HFF-Myc (cell line): ENCODE data around the gene NT5DC3.

ENCODE experiments used
- DNase-seq: peaks from one replicate; pipeline ENCODE4 v3.0.0-alpha.2; 2011; ENCODE audit warnings: low read depth; ENCODE audit errors: extremely low read depth
- H3K4me3 ChIP-seq: replicated peaks from 2 replicates; pipeline ENCODE4 v1.5.1; 2011; ENCODE audit warnings: low read depth, mild to moderate bottlenecking, control low read depth, low read length
- TF ChIP-seq, protein P1 (sequence below): IDR thresholded peaks from 2 replicates; pipeline ENCODE4 v1.5.1; 2012; ENCODE audit warnings: mild to moderate bottlenecking, low read depth, low read length, control low read depth; ENCODE audit errors: missing control alignments

NT5DC3 gene

GRCh38 chr12:103778781-103779180 is 62.3 kb downstream of the NT5DC3 start:
- DNase-seq, result no peak
- H3K4me3 ChIP-seq, result no peak overlapping the region
- TF ChIP-seq, protein P1, sequence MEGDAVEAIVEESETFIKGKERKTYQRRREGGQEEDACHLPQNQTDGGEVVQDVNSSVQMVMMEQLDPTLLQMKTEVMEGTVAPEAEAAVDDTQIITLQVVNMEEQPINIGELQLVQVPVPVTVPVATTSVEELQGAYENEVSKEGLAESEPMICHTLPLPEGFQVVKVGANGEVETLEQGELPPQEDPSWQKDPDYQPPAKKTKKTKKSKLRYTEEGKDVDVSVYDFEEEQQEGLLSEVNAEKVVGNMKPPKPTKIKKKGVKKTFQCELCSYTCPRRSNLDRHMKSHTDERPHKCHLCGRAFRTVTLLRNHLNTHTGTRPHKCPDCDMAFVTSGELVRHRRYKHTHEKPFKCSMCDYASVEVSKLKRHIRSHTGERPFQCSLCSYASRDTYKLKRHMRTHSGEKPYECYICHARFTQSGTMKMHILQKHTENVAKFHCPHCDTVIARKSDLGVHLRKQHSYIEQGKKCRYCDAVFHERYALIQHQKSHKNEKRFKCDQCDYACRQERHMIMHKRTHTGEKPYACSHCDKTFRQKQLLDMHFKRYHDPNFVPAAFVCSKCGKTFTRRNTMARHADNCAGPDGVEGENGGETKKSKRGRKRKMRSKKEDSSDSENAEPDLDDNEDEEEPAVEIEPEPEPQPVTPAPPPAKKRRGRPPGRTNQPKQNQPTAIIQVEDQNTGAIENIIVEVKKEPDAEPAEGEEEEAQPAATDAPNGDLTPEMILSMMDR, result no peak

GRCh38 chr12:103774977-103775560 is 66.0 kb downstream of the NT5DC3 start:
- DNase-seq, result no peak
- no peak overlapping the region for H3K4me3 ChIP-seq
- TF ChIP-seq, protein P1, result no peak

DNA sequence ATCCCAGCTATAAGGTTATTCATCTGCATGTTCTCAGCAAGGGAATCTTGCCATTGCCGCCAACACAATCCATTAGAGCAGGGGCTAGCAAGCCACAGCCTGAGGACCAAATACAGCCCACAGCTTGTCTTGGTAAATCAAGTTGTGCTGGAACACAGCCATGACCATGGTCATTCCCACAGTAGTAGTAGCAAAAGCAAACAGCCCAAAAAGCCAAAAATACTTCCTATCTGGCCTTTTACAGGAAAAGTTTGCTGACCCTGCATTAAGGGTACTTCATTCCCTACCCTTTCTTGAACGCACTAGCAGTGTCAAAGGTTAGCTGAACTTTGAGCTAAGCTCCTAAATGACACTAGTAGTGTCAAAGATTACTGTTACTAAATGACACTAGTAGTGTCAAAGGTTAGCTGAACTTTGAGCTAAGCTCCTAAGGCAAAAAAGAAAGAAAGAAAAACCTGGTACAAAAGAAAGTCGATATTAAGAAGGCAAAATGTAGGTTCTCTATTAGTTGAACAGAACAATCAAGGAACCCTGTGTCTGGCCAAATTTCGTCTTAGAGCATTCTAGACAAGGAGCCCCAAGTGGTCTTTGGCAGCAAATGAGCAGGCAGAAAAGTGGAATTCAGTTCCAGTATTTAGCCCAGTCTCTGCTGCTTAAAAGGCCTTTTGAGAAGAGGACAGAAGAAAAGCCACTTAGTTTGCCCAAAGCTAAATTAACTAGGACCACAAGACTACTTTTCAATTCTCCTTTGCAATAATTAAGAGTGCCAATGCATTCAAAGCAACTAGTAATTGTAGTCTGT is 67.7 kb downstream of the NT5DC3 start:
- H3K4me3 ChIP-seq, result no peak overlapping the region
- TF ChIP-seq, protein P1, result no peak
- DNase-seq, result no peak

DNA sequence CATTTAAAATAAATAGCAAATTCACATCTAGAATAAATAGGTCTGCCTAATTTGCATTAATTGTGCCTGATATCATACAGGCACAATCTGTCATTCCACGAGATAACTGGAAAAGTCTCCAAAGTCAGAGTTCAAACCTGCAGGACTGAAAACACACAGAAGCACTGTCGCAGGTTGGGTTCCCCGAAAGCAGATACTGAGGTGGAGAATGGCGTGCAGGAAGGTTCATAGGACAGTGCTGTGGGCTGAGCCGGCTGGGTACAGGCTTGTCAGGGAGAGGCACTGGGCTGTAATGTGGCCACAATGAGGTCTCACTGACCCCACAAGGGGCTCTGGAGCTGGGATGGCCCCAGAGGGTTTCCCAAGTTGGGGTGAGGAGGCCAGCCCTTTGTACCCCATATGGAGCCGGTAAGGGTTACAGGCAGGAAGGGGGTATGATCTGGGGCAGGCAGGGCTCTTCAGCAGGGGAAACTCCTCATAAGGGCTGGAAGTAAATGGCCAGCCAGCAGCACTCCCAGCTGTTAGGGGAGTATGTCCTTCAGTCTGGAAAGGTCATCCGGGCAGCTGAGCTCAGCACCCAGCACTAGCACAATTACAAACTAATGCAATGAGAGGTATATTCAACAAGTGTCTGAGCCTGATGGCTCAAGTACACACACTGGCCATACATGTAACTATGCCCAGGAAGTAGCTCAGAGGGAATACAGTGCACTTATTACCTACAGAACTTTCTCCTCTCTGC is 68.5 kb downstream of the NT5DC3 start:
- no peak for DNase-seq

DNA sequence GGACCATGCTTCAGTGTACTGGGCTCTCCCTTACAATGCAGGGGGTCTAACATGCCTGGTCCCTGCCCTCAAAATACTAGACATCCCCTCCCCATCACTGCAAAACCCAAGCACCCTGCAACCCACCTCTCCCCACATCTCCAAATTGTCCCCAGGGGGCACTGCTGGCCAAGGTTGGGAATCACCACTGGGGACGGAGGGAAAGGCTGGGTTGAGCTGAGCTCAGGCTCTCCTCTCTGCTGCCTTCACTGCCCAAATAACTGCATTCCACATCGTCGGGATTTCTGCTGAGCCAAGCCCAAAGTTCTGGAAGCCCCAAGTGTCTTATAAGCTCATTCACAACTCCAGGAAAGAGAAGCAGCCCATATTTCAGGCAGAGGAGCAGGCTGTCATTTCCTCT is 69.6 kb downstream of the NT5DC3 start:
- DNase-seq, result no peak
- TF ChIP-seq, protein P1, result peak; percentile 64

More for the DNA sequence above, 68.5 kb downstream of the NT5DC3 start:
- TF ChIP-seq, protein P1, result no peak
- H3K4me3 ChIP-seq, result no peak overlapping the region

DNA sequence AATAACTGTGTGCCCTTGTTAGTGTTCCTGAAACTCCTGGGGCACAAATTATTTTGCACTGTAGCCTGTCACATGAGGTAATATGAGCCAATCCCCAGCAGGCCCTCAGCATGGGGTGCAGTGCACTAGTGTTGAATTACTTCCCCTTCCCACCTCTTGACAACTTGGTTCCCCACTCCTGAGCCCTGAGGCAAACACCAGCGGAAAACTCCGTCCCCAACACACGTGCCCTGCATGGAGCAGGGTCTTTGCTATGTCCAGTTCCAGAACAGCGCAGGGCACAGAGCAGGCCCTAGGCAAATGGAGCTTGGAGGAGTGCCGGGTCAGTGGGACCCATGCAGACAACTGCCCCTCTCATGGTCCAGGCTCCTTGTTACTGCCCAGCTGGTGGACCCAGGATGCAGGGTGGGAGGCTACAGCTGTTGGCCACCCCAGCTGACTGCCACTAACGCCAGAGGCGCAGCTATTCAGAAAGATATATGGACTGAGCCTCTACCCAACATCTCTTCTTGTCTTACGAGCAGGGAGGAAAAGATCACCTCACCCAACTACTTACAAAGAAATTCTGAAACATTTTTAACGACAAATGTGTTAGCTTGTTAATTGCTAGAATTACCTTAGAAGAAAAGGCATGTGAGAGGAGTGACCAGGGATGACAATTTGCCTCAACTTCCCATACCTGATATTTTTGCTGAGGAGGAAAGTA is 71.6 kb downstream of the NT5DC3 start:
- no peak for DNase-seq
- no peak overlapping the region for H3K4me3 ChIP-seq
- TF ChIP-seq, protein P1, result no peak

More for the DNA sequence above, 69.6 kb downstream of the NT5DC3 start:
- H3K4me3 ChIP-seq, result no peak overlapping the region
